Stomach smooth muscle (tissue), 2 donors: ENCODE data around the gene REPIN1.

Source experiments
- H3K27ac ChIP-seq: one replicate; pipeline ENCODE4 v1.7.0; 2013; ENCODE audit warnings: mild to moderate bottlenecking, low read length, inconsistent platforms
- H3K27me3 ChIP-seq, 2 donors: one replicate each; pipeline ENCODE4 v1.7.0; 2013; ENCODE audit warnings: low read length in 2 of 2; ENCODE audit not compliant: insufficient read depth in 2 of 2, control insufficient read depth in 1 of 2
- H3K36me3 ChIP-seq, 2 donors: one replicate each; pipeline ENCODE4 v1.7.0; 2013; ENCODE audit warnings: low read length in 2 of 2; ENCODE audit not compliant: control insufficient read depth in 2 of 2, insufficient read depth in 2 of 2
- H3K4me1 ChIP-seq: one replicate; pipeline ENCODE4 v1.7.0; 2013; ENCODE audit warnings: low read length; ENCODE audit not compliant: control insufficient read depth, insufficient read depth
- H3K4me3 ChIP-seq, 2 donors: one replicate each; pipeline ENCODE4 v1.7.0; 2013; ENCODE audit warnings: low read length in 2 of 2
- H3K9ac ChIP-seq, 2 donors: one replicate each; pipeline ENCODE4 v1.7.0; 2013; ENCODE audit warnings: low read length in 2 of 2, mild to moderate bottlenecking in 1 of 2
- H3K9me3 ChIP-seq, 2 donors: one replicate each; pipeline ENCODE4 v1.7.0; 2013; ENCODE audit warnings: low read length in 2 of 2; ENCODE audit not compliant: control insufficient read depth in 2 of 2
- donor health status: healthy.
- donor health status: Pancreatic carcinoma.

REPIN1 gene

DNA sequence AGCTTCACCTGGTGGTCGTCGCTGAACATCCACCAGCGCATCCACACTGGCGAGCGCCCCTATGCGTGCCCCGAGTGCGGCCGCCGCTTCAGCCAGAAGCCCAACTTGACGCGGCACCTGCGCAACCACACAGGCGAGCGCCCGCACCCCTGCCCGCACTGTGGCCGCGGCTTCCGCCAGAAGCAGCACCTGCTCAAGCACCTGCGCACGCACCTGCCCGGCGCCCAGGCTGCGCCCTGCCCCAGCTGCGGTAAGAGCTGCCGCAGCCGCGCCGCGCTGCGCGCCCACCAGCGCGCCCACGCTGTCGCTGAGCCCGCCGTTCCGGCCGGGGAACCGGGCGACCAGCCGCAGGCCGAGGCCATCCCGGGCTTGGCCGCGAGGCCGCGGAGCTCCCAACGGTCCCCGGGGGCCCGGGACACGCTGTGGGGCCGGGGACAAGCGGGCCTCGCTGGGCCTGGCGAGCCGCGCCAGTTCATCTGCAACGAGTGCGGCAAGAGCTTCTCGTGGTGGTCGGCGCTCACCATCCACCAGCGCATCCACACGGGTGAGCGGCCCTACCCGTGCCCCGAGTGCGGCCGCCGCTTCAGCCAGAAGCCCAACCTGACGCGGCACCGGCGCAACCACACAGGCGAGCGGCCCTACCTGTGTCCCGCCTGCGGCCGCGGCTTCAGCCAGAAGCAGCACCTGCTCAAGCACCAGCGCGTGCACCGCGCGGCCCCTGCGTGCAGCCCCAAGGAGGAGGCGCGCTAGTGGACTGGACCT, 28.9 kb downstream of the REPIN1 start:
- Histone ChIP-seq H3K36me3 (peaks cover 8 to 10% of the 10 kb centered on the region in 2 donors), H3K4me3 (no peak overlapping the region), H3K9me3 (no peaks in the 10 kb centered on the region), H3K4me1 (no peaks in the 10 kb centered on the region), H3K27ac (no peak overlapping the region), H3K27me3 (no peaks in the 10 kb centered on the region), H3K9ac (no peak overlapping the region)

DNA sequence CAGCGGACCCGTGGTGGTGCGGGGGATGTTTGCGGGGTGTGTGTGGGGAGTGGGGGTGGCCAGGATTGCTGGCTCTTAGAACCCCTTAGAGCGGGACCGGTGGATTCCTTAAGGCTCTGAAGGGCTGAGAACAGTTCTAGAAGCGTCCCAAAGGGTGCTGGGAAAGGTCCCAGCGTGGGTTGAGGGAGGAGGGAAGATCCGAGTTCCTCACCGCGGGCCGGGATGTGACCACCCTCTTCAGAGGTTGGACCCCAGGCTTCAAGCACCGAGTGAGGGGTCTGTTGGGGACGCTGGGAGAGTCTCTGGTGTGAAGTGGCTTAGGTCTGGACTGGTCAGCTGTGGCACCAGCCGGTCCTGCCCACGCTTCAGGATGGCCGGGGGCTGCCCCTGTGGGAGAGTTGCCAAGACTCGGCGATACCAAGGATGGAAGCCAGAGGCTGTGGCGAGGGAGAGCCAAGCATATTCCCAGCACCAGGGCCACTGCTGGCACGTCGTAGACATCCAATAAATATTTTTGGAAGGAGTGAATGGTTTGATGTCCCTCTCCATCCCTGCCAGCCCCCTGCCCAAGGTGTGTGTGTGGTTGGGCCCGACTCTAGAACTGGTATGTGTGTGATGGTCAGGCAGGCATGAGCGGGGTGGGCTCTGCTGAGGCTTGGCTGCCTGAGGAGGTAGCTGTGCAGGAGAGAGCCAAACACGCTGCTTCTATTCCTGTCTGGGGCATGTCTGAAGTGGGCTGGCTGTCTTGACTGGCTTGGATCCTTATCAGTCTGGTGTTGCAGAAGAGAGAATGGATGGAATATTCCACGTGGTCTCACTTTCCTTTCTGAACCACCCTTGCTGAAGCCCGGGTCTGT, 29.7 kb downstream of the REPIN1 start:
- no peaks in the 10 kb centered on the region for H3K4me1 ChIP-seq
- H3K27ac ChIP-seq, result no peak overlapping the region
- H3K4me3 ChIP-seq, result no peak overlapping the region
- H3K36me3 ChIP-seq, result peaks cover 8 to 10% of the 10 kb centered on the region in 2 donors
- no peaks in the 10 kb centered on the region for H3K27me3 ChIP-seq
- no peaks in the 10 kb centered on the region for H3K9me3 ChIP-seq
- H3K9ac ChIP-seq, result no peak overlapping the region

- Histone ChIP-seq H3K36me3 (peaks cover 8 to 10% of the 10 kb centered on the region in 2 donors), H3K27me3 (no peaks in the 10 kb centered on the region), H3K4me3 (no peak overlapping the region), H3K4me1 (peaks cover 5% of the 10 kb centered on the region), H3K9ac (no peak overlapping the region), H3K9me3 (no peaks in the 10 kb centered on the region), H3K27ac (no peak overlapping the region)
Observed at GRCh38 chr7:150398965-150399320, 30.3 kb downstream of the REPIN1 start.

- peaks cover 8 to 10% of the 10 kb centered on the region in 2 donors for H3K36me3 ChIP-seq
- H3K27ac ChIP-seq, result no peak overlapping the region
Observed at GRCh38 chr7:150399421-150400007, 30.9 kb downstream of the REPIN1 start.

GRCh38 chr7:150400008-150400787, 31.6 kb downstream of the REPIN1 start:
- no peaks in the 10 kb centered on the region for H3K9me3 ChIP-seq
- no peak overlapping the region for H3K4me3 ChIP-seq
- H3K27me3 ChIP-seq, result no peaks in the 10 kb centered on the region
- H3K36me3 ChIP-seq, result peaks cover 8 to 10% of the 10 kb centered on the region in 2 donors
- H3K27ac ChIP-seq, result no peak overlapping the region
- peak overlapping the region in 1 of 2 donors; percentile 21 for H3K9ac ChIP-seq
- H3K4me1 ChIP-seq, result peaks cover 12% of the 10 kb centered on the region

More at GRCh38 chr7:150399421-150400007, 30.9 kb downstream of the REPIN1 start:
- no peak overlapping the region for H3K4me3 ChIP-seq
- H3K4me1 ChIP-seq, result peaks cover 11% of the 10 kb centered on the region
- no peaks in the 10 kb centered on the region for H3K27me3 ChIP-seq
- no peaks in the 10 kb centered on the region for H3K9me3 ChIP-seq
- no peak overlapping the region for H3K9ac ChIP-seq

DNA sequence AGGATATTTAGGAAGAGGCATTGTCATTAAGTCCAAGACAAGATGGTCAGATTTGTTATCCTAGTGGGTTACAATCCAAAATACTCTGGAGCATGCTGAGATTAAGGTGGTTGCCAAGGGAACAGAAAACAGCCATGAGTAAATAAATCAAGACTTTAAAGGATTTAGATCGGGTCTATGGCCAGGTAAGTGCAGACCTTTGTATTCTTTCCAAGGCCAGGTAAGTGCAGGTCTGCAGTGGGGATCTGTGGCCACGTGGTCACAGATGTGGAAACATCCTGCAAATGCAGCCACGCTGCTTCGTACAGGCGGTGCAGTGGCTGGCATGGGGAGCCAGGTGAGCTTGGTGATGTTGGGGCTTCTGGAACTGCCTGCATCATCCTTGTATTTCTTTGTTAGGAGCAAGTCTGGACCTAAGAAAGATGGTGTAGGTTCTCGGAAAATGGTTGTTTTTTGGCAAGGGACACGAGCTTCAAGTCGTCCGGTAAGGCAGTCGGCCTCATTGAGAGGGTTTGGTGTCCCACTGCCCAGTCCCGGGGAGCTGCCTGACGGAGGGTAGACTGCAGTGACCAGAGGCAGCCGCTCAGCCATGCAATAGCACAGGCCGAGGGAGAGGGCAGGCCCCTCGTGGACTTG, 32.3 kb downstream of the REPIN1 start:
- Histone ChIP-seq H3K36me3 (peaks cover 8 to 9% of the 10 kb centered on the region in 2 donors), H3K9me3 (no peaks in the 10 kb centered on the region), H3K4me1 (peaks cover 15% of the 10 kb centered on the region), H3K9ac (peak overlapping the region in 1 of 2 donors; percentile 21), H3K27me3 (no peaks in the 10 kb centered on the region), H3K4me3 (no peak overlapping the region), H3K27ac (no peak overlapping the region)

GRCh38 chr7:150401424-150401790, 32.8 kb downstream of the REPIN1 start:
- Histone ChIP-seq H3K9ac (no peak overlapping the region), H3K27me3 (no peaks in the 10 kb centered on the region), H3K27ac (no peak overlapping the region), H3K36me3 (peaks cover 8% of the 10 kb centered on the region in 2 donors), H3K4me1 (peaks cover 20% of the 10 kb centered on the region), H3K9me3 (no peaks in the 10 kb centered on the region), H3K4me3 (no peak overlapping the region)

- Histone ChIP-seq H3K9me3 (no peaks in the 10 kb centered on the region), H3K4me3 (no peak overlapping the region), H3K27me3 (no peaks in the 10 kb centered on the region), H3K27ac (no peak overlapping the region), H3K9ac (no peak overlapping the region), H3K36me3 (peaks cover 8% of the 10 kb centered on the region in 2 donors), H3K4me1 (peaks cover 27% of the 10 kb centered on the region)
Observed at GRCh38 chr7:150401861-150402631, 33.4 kb downstream of the REPIN1 start.

- Histone ChIP-seq H3K27ac (no peak overlapping the region), H3K4me3 (no peak overlapping the region), H3K36me3 (peaks cover 8% of the 10 kb centered on the region in 2 donors), H3K4me1 (peaks cover 29% of the 10 kb centered on the region), H3K9me3 (no peaks in the 10 kb centered on the region), H3K9ac (peak overlapping the region in 1 of 2 donors; percentile 96), H3K27me3 (no peaks in the 10 kb centered on the region)
Observed at GRCh38 chr7:150402671-150403321, 34.2 kb downstream of the REPIN1 start.
